A549 (cell line): ENCODE data around the gene AMZ1.

Source experiments
- CBX2 ChIP-seq: fragments of 200-600 bp; sonication (generic); IDR thresholded peaks from 2 replicates; pipeline ENCODE4 v1.6.1; 2016; ENCODE audit warnings: low read depth, mild to moderate bottlenecking, borderline replicate concordance
- CEBPB ChIP-seq, 2 experiments: fragments of >200 bp in 1 of 2; sonication (Bioruptor Twin) in 1 of 2; formaldehyde crosslinking in 1 of 2; IDR thresholded peaks; 2 replicates each; pipeline ENCODE4 v1.6.1; 2012 to 2016
- FOXS1 ChIP-seq: fragments of 250-450 bp; sonication (Bioruptor Pico); IDR thresholded peaks from 2 replicates; pipeline ENCODE4 v1.5.0; 2020; ENCODE audit warnings: mild to moderate bottlenecking, moderate library complexity
- POLR2A ChIP-seq: IDR thresholded peaks from 2 replicates; pipeline ENCODE4 v1.6.1; 2012; ENCODE audit warnings: mild to moderate bottlenecking, low read length
- TF ChIP-seq, protein P1 (sequence below): fragments of >200 bp; sonication (Bioruptor Twin); formaldehyde crosslinking; IDR thresholded peaks from 3 replicates; pipeline ENCODE4 v1.5.1; 2016
- TF ChIP-seq, protein P2 (sequence below): fragments of 200-600 bp; sonication (generic); IDR thresholded peaks from 2 replicates; pipeline ENCODE4 v1.6.1; 2016; ENCODE audit warnings: antibody characterized with exemption, mild to moderate bottlenecking, moderate library complexity

DNA sequence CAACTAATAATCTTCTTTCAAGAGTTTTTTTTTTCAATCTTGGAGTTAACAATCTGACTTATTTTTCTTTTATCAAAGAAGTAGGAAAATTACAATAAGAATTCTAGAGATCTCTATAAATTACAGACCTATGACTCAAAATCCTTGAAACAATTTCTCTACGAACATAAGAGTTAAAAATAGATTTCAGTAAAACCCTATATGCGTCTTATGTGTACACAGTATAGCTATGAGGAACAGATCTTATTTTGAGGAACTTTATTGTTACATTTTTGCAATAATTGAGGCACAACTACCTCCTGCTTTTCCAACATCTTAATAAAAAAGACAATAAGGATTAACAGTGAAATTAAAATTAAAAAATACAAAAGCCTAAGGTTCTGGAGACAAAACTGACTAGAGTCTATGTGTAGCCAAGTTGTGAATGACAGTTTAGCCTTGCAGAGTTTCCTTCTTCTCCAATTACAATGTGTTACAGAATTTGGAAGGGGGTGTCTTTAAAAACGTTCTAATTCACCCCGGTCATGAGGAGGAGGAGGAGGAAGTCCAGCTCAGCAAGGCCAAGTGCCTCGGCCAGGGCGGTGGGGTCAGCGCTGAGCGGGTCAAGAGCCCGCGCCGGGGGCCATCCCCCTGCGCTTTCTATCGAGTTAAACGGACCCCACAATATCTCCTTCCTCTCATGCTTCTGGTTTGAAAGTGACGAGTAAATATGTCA lies 40.5 kb downstream of the AMZ1 start:
- TF ChIP-seq CEBPB (IDR thresholded peaks at IDR 0.05) (no peak), POLR2A (no peak), FOXS1 (CRISPR knock-in tag) (no peak), CBX2 (no peak)
- TF ChIP-seq, protein P1, sequence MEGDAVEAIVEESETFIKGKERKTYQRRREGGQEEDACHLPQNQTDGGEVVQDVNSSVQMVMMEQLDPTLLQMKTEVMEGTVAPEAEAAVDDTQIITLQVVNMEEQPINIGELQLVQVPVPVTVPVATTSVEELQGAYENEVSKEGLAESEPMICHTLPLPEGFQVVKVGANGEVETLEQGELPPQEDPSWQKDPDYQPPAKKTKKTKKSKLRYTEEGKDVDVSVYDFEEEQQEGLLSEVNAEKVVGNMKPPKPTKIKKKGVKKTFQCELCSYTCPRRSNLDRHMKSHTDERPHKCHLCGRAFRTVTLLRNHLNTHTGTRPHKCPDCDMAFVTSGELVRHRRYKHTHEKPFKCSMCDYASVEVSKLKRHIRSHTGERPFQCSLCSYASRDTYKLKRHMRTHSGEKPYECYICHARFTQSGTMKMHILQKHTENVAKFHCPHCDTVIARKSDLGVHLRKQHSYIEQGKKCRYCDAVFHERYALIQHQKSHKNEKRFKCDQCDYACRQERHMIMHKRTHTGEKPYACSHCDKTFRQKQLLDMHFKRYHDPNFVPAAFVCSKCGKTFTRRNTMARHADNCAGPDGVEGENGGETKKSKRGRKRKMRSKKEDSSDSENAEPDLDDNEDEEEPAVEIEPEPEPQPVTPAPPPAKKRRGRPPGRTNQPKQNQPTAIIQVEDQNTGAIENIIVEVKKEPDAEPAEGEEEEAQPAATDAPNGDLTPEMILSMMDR, result no peak
- TF ChIP-seq, protein P2, sequence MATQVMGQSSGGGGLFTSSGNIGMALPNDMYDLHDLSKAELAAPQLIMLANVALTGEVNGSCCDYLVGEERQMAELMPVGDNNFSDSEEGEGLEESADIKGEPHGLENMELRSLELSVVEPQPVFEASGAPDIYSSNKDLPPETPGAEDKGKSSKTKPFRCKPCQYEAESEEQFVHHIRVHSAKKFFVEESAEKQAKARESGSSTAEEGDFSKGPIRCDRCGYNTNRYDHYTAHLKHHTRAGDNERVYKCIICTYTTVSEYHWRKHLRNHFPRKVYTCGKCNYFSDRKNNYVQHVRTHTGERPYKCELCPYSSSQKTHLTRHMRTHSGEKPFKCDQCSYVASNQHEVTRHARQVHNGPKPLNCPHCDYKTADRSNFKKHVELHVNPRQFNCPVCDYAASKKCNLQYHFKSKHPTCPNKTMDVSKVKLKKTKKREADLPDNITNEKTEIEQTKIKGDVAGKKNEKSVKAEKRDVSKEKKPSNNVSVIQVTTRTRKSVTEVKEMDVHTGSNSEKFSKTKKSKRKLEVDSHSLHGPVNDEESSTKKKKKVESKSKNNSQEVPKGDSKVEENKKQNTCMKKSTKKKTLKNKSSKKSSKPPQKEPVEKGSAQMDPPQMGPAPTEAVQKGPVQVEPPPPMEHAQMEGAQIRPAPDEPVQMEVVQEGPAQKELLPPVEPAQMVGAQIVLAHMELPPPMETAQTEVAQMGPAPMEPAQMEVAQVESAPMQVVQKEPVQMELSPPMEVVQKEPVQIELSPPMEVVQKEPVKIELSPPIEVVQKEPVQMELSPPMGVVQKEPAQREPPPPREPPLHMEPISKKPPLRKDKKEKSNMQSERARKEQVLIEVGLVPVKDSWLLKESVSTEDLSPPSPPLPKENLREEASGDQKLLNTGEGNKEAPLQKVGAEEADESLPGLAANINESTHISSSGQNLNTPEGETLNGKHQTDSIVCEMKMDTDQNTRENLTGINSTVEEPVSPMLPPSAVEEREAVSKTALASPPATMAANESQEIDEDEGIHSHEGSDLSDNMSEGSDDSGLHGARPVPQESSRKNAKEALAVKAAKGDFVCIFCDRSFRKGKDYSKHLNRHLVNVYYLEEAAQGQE, result no peak
